HAP-1 (cell line): ENCODE data around the gene MRRF.

ENCODE experiments used
- DNase-seq, 2 experiments: peaks; one replicate each; pipeline ENCODE4 v3.0.0-alpha.2; 2016 to 2020; ENCODE audit warnings: low spot score in 2 of 2
- H3K27me3 ChIP-seq: fragments of 250-450 bp; sonication (Bioruptor Pico); 2 replicates; pipeline ENCODE4 v1.5.1; 2020; ENCODE audit warnings: low read depth, mild to moderate bottlenecking, moderate library complexity
- H3K36me3 ChIP-seq: fragments of 250-450 bp; sonication (Bioruptor Pico); replicated peaks from 2 replicates; pipeline ENCODE4 v1.5.1; 2020; ENCODE audit warnings: mild to moderate bottlenecking
- H3K4me1 ChIP-seq: fragments of 250-450 bp; sonication (Bioruptor Pico); 2 replicates; pipeline ENCODE4 v1.5.1; 2020; ENCODE audit warnings: mild to moderate bottlenecking
- H3K4me3 ChIP-seq: fragments of 250-450 bp; sonication (Bioruptor Pico); 2 replicates; pipeline ENCODE4 v1.5.1; 2020; ENCODE audit warnings: mild to moderate bottlenecking, moderate library complexity
- H3K9me3 ChIP-seq: fragments of 250-450 bp; sonication (Bioruptor Pico); 2 replicates; pipeline ENCODE4 v1.5.1; 2020; ENCODE audit warnings: mild to moderate bottlenecking, moderate library complexity
- in situ Hi-C: fragments of 300-500 bp; cut with MboI; formaldehyde crosslinking; loops from 3 replicates; pipeline ENCODE4 v1.14.3; 2020; ENCODE audit warnings: low sequenced_read_pairs, inconsistent platforms, mixed read lengths

Gene MRRF, protein sequence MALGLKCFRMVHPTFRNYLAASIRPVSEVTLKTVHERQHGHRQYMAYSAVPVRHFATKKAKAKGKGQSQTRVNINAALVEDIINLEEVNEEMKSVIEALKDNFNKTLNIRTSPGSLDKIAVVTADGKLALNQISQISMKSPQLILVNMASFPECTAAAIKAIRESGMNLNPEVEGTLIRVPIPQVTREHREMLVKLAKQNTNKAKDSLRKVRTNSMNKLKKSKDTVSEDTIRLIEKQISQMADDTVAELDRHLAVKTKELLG

DNA sequence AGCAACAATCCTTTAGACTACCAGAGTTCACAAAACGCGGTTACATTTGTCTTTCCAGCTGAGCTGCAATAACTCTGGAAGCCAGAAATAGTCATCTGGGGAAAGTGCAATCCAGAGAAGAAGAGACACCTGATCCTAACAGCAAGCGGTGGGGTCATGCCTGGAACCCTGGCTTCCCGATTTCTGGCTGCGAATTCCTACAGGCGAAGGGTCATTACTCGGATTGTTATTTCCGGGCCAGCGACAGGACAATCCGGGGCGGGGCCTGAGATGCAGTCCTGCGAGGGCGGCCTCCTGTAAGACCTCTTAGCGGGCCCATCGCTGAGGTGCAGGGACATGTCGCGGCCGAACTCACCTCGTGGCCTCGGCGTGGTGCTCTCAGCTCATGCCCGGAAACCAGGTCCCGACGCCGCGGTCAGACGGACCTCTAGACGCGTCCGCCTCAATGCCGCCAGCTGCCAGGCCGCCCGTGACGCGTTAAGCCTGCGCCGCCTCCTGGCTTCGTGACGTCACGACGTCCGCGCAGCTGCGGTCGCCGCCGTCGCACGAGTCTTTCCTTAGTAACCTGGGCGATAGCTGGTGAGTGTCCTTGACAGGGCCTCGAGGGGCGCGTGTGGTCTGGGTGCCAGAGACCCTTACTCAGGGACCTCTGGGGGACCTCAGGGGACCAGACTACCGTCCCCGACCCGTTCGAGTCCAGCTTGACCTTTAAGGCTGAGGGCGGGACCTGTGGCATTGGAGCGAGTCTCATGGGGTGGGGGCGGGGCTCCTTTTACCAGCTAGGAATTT, at the start of gene MRRF, which contains the start of gene RBM18:
Gene MRRF, plus strand, starts transcription at position 523 of the 789 bp plus-strand sequence. CDS start 6,010 bp downstream, outside the sequence.
Gene RBM18, minus strand, starts transcription at position 481 of the 789 bp plus-strand sequence. CDS start 3,348 bp downstream, outside the sequence.
- H3K27me3 ChIP-seq, result no peaks in the 10 kb centered on the region
- H3K4me1 ChIP-seq, result peaks cover 22% of the 10 kb centered on the region
- in situ Hi-C loops, result no loop called here
- peak; percentile 79 to 91 for DNase-seq
- peak within 1 kb of the TSS; percentile 77 for H3K4me3 ChIP-seq
- no peaks in the 10 kb centered on the region for H3K9me3 ChIP-seq
- peaks cover 27% of the 10 kb centered on the region for H3K36me3 ChIP-seq

DNA sequence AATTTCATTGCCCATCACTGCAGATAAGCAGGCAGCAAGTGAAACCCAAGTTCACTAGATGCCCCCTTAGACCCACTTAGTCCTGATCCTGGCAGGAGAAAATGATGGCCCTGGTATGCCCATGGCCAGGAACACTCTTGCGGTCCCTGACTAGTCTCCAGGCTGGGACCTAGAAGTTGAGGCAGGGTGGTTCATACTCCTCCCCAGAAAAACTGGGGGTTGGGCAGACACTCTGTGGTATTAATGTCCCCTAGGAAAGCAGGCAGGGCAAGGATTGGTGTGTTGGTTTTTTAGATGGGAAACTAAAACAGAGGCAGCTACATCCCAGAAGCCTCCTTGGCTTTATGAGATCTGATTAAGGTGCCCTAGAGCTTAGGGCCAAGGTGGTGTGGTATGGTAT, 49.0 kb upstream of the MRRF start:
- Histone ChIP-seq H3K36me3 (no peaks in the 10 kb centered on the region), H3K4me3 (no peak overlapping the region), H3K9me3 (no peaks in the 10 kb centered on the region; the same call in 1 of the 2 replicates), H3K4me1 (peaks cover 2% of the 10 kb centered on the region; the same call in 1 of the 2 replicates), H3K27me3 (peaks cover 23% of the 10 kb centered on the region)
- DNase-seq, result no peak
- in situ Hi-C loops, result no loop called here

DNA sequence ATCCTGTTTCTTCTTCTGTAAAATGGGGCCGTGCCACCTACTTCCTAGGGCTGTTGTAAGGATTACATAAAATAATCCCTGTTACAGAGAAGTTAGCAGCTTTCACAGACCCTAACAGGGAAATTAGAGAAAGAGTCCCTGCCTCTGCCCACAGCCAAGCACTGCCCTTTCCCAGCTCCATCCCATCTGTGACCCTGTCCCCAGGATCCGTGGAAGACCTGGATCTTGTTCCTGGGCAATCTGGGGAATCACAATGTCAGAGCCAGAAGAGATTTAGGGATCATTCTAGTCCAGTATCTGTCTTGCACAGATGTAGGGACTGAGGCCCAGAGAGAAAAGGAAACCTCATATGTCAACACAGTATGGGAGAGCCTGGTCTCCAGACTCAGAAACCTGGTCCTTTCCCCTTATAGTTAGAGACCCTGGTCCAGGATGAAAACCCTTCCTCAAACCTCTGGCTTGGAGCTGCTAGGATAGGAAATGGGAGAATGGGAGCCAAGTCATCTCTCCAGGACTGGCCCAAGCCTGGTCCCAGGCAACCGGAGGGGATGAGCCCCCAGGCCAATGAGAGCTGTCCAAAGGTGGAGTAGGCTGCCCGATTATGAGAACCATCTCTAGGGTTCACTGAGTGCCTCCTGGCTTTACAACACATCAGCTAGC, 48.4 kb upstream of the MRRF start:
- H3K9me3 ChIP-seq, result no peaks in the 10 kb centered on the region; the same call in 1 of the 2 replicates
- H3K4me3 ChIP-seq, result no peak overlapping the region
- peaks cover 2% of the 10 kb centered on the region; the same call in 1 of the 2 replicates for H3K4me1 ChIP-seq
- no peaks in the 10 kb centered on the region for H3K36me3 ChIP-seq
- peaks cover 23% of the 10 kb centered on the region for H3K27me3 ChIP-seq
- in situ Hi-C loops, result no loop called here
- DNase-seq, result no peak

- peaks cover 23% of the 10 kb centered on the region for H3K27me3 ChIP-seq
- H3K4me1 ChIP-seq, result peaks cover 2% of the 10 kb centered on the region; the same call in 1 of the 2 replicates
- H3K36me3 ChIP-seq, result no peaks in the 10 kb centered on the region
- in situ Hi-C loops, result no loop called here
- no peaks in the 10 kb centered on the region; the same call in 1 of the 2 replicates for H3K9me3 ChIP-seq
- no peak for DNase-seq
- no peak overlapping the region for H3K4me3 ChIP-seq
Measured at GRCh38 chr9:122216798-122217418, 47.8 kb upstream of the MRRF start.

DNA sequence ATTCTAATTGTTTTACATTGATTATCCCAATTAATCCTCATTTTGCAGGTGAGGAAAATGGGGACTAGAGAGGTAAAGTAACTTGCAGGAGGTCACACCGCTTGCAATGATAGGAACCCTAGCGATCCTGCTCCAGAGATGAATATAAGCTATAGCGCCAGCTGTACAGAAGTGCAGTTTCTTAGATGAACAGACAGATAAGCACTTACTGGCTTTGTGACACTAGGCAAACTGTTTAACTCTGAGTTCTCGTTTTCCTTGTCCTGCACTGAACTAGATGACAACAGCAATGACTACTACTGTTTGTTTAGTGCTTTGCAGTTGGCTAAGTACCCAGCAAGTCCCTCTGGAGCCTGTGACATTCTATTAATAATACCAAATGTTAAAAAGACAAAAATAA, 47.0 kb upstream of the MRRF start:
- Histone ChIP-seq H3K36me3 (no peaks in the 10 kb centered on the region), H3K9me3 (no peaks in the 10 kb centered on the region; the same call in 1 of the 2 replicates), H3K4me3 (no peak overlapping the region), H3K4me1 (peaks cover 2% of the 10 kb centered on the region; the same call in 1 of the 2 replicates), H3K27me3 (peaks cover 23% of the 10 kb centered on the region)
- no peak for DNase-seq
- in situ Hi-C loops, result no loop called here

DNA sequence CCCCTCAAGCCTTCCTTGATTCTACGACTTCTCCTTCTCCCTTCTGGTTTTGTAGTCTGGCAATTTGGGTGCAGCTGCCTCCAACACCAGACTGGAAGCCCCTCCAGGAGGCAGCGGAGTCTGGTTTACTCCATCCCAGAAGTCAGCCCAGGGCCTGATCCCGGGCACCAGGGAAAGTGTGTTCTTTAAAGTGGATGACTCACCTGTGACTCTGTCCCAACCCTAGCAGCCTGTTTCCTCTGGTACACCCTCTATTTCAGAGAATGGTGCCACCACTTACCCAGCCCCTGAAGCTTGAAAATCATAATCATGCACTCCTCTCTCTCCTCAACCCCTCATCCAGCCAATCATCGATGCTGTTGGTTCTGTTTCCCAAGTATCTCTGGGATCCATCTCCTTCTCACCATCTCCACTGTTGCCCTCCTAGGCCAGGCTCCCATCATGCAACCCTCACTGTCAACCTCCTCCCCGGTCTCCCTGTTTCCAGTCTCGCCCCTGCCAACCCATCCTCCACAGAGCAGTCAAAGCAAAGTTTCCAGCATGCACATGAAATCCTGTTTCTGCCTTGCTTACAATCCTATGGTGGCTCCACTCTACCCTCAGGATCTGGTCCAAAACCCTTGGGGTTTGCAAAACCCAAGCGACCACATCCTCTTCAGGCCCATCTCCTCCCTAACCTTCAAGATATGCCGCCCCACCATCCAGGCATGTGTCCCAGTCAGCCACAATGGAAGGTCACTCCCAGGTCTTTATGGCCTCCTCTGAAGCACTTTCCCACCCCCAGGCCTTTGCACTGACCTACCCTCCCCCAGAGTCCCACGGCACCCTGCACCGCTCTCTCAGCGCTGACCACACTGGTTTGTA, 46.4 kb upstream of the MRRF start:
- in situ Hi-C loops, result no loop called here
- no peak for DNase-seq
- H3K4me1 ChIP-seq, result peaks cover 2% of the 10 kb centered on the region; the same call in 1 of the 2 replicates
- H3K36me3 ChIP-seq, result no peaks in the 10 kb centered on the region
- peaks cover 23% of the 10 kb centered on the region for H3K27me3 ChIP-seq
- no peaks in the 10 kb centered on the region; the same call in 1 of the 2 replicates for H3K9me3 ChIP-seq
- H3K4me3 ChIP-seq, result no peak overlapping the region

GRCh38 chr9:122218935-122219855, 45.5 kb upstream of the MRRF start:
- peak in 1 of 2 experiments; percentile 21 for DNase-seq
- in situ Hi-C loops, result no loop called here
- Histone ChIP-seq H3K27me3 (peaks cover 23% of the 10 kb centered on the region), H3K36me3 (no peaks in the 10 kb centered on the region), H3K4me3 (no peak overlapping the region), H3K9me3 (no peaks in the 10 kb centered on the region; the same call in 1 of the 2 replicates), H3K4me1 (no peaks in the 10 kb centered on the region)

DNA sequence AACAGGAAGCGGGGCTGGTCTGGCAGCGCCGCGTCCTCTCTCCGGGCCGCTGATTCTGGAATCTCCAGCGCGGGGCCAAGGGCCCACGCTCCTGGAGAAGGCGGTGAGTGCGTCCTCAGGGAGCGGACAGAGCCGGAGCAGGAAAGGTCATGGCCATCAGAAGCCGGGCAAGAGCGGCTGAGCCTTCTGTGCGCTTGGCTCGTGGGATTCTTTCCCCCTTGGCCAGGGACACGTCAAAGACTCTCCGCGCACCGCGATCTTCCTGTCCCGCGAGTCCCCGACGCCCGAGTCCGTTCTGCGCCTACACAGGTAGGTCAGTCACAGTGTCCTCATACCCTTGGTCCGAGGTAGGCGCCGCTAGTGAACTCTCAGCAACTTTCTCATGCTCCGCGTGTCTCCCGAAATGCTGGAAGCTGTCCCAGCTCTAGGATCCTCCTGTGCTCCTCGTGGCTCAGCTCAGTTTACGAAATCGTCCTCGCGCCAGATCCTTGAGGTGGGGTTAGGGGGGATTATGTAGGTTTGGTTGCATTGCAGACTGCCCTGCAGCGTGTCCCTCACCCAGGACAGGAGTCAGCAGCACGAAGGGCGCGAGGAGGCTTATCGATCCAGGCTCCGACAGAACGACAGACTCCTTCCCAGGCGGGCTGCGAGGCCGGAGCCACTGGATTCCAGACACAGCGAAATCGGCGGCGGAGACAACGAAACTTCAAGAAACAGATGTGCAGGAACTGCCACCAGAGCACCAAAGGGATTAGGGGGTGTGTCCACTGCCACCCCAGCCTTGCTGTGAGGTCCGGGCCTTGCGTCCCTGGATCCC, 44.6 kb upstream of the MRRF start:
- Histone ChIP-seq H3K9me3 (no peaks in the 10 kb centered on the region; the same call in 1 of the 2 replicates), H3K27me3 (peaks cover 23% of the 10 kb centered on the region), H3K4me3 (no peak overlapping the region), H3K36me3 (no peaks in the 10 kb centered on the region), H3K4me1 (no peaks in the 10 kb centered on the region)
- DNase-seq, result no peak
- in situ Hi-C loops, result no loop called here

- Histone ChIP-seq H3K27me3 (peaks cover 23% of the 10 kb centered on the region), H3K36me3 (no peaks in the 10 kb centered on the region), H3K9me3 (no peaks in the 10 kb centered on the region; the same call in 1 of the 2 replicates), H3K4me3 (no peak overlapping the region), H3K4me1 (no peaks in the 10 kb centered on the region)
- DNase-seq, result no peak
- in situ Hi-C loops, result no loop called here
Measured at GRCh38 chr9:122220673-122221182, 44.0 kb upstream of the MRRF start.

GRCh38 chr9:122221183-122221811, 43.4 kb upstream of the MRRF start:
- Histone ChIP-seq H3K4me1 (no peaks in the 10 kb centered on the region), H3K36me3 (no peaks in the 10 kb centered on the region), H3K4me3 (no peak overlapping the region), H3K9me3 (no peaks in the 10 kb centered on the region; the same call in 1 of the 2 replicates), H3K27me3 (peaks cover 23% of the 10 kb centered on the region)
- in situ Hi-C loops, result no loop called here
- DNase-seq, result no peak

- no peak for DNase-seq
- H3K4me1 ChIP-seq, result no peaks in the 10 kb centered on the region
Measured at GRCh38 chr9:122222791-122223190, 41.9 kb upstream of the MRRF start.

More at GRCh38 chr9:122222791-122223190, 41.9 kb upstream of the MRRF start:
- Histone ChIP-seq H3K9me3 (no peaks in the 10 kb centered on the region; the same call in 1 of the 2 replicates), H3K36me3 (no peaks in the 10 kb centered on the region), H3K27me3 (peaks cover 23% of the 10 kb centered on the region), H3K4me3 (no peak overlapping the region)
- in situ Hi-C loops, result no loop called here
